Inflammatory macrophage treated with lipopolysaccharide for 1 hour (primary cell): Measurements from ENCODE around the gene NUDT19.
"Not testable (repeated sequence)": the region's sequence is repeated elsewhere in the genome, so short reads cannot be mapped to it uniquely, and the experiment has no call there.

Source experiments
- DNase-seq, 2 donors: peaks; one replicate each; pipeline ENCODE4 v3.0.0-alpha.2; 2020 to 2022

NUDT19 gene

GRCh38 chr19:32675720-32676185, 15.9 kb upstream of the NUDT19 start, which contains the start of gene RGS9BP:
RGS9BP (plus strand) TSS chr19:32675848; CDS start chr19:32676264, 416 bp downstream.
- DNase-seq, result peak; percentile 58 to 66

GRCh38 chr19:32676186-32676894, 15.3 kb upstream of the NUDT19 start:
- DNase-seq, result no peak

GRCh38 chr19:32676895-32677359, 14.7 kb upstream of the NUDT19 start:
- DNase-seq, result no peak

GRCh38 chr19:32677657-32678056, 14.0 kb upstream of the NUDT19 start:
- no peak for DNase-seq

GRCh38 chr19:32680986-32681385, 10.6 kb upstream of the NUDT19 start:
- peak in 1 of 2 donors; percentile 26 for DNase-seq

GRCh38 chr19:32682317-32682716, 9.3 kb upstream of the NUDT19 start:
- DNase-seq, result no peak

GRCh38 chr19:32686847-32687475, 4.7 kb upstream of the NUDT19 start:
- DNase-seq, result no peak

- no peak for DNase-seq
Observed at GRCh38 chr19:32687681-32688080, 3.9 kb upstream of the NUDT19 start.

- no peak for DNase-seq
Observed at GRCh38 chr19:32688311-32688710, 3.3 kb upstream of the NUDT19 start.

GRCh38 chr19:32691952-32692726, 518 bp downstream of the NUDT19 start:
- DNase-seq, result peak; percentile 77 to 89

- DNase-seq, result no peak
Observed at GRCh38 chr19:32692727-32693061, 1.1 kb downstream of the NUDT19 start.

GRCh38 chr19:32693151-32694108, 1.8 kb downstream of the NUDT19 start:
- peak; percentile 69 to 70 for DNase-seq

GRCh38 chr19:32694316-32694715, 2.7 kb downstream of the NUDT19 start:
- DNase-seq, result not testable (repeated sequence)

GRCh38 chr19:32694851-32695250, 3.2 kb downstream of the NUDT19 start:
- DNase-seq, result not testable (repeated sequence)

- DNase-seq, result peak; percentile 84 to 91
Observed at GRCh38 chr19:32695506-32695905, 3.9 kb downstream of the NUDT19 start.

- peak; percentile 86 to 92 for DNase-seq
Observed at GRCh38 chr19:32696771-32697170, 5.2 kb downstream of the NUDT19 start.

GRCh38 chr19:32700129-32700528, 8.5 kb downstream of the NUDT19 start:
- not testable (repeated sequence) for DNase-seq

GRCh38 chr19:32702010-32702409, 10.4 kb downstream of the NUDT19 start:
- no peak for DNase-seq

GRCh38 chr19:32704006-32704405, 12.4 kb downstream of the NUDT19 start:
- DNase-seq, result not testable (repeated sequence)

GRCh38 chr19:32708457-32708856, 16.8 kb downstream of the NUDT19 start:
- DNase-seq, result no peak

GRCh38 chr19:32709032-32709431, 17.4 kb downstream of the NUDT19 start:
- no peak for DNase-seq

GRCh38 chr19:32711747-32712146, 20.1 kb downstream of the NUDT19 start:
- DNase-seq, result no peak
